GM12878 (cell line): ENCODE results near the gene CFAP54.

Experiments used
- CTCF ChIP-seq, 3 experiments: IDR thresholded peaks in 2 of 3; conservative IDR thresholded peaks in 1 of 3; 2 replicates each; pipeline ENCODE4 v1.5.1; 2011; ENCODE audit warnings: low read depth in 3 of 3, low read length in 3 of 3, mild to moderate bottlenecking in 3 of 3, control low read depth in 2 of 3, moderate library complexity in 2 of 3, inconsistent platforms in 1 of 3, mixed read lengths in 1 of 3; ENCODE audit not compliant: control insufficient read depth in 2 of 3, insufficient read depth in 1 of 3; ENCODE audit errors: extremely low read depth in 1 of 3
- ELK1 ChIP-seq: IDR thresholded peaks from 2 replicates; pipeline ENCODE4 v1.6.1; 2012; ENCODE audit warnings: low read depth, low read length, improper control_type of control experiment
- NR2C2 ChIP-seq: IDR thresholded peaks from 2 replicates; pipeline ENCODE4 v1.6.1; 2011; ENCODE audit warnings: borderline replicate concordance, low read depth; ENCODE audit not compliant: control insufficient read depth, insufficient read length

DNA sequence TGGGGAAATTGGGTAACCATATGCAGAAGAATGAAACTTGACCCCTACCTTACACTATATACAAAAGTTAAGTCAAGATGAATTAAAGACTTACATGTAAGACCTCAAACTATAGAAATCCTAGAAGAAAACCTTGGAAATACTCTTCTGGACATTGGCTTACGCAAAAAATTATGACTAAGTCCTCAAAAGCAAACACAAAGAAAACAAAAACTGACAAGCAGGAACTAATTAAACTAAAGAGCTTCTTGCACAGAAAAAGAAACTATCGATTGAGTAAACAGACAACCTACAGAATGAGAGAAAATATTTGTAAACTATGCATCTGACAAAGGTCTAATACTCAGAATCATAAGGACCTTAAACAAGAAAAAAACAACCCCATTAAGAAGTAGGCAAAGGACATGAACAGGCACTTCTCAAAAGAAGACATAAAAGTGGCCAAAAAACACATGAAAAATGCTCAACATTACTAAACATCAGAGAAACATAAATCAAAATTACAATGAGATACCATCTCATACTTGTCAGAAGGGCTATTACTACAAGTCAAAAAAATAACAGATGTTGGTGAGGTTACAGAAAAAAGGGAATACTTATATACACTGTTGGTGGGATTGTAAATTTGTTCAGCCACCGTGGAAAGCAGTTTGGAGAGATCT, 37.0 kb upstream of the CFAP54 start:
- TF ChIP-seq NR2C2 (no peak), CTCF (IDR thresholded peaks at IDR 0.05 in 2 of 3, conservative IDR thresholded peaks at IDR 0.05 in 1 of 3; ENCODE audit: control insufficient read depth in 2 of 3, extremely low read depth in 1 of 3, insufficient read depth in 1 of 3, low read depth in 3 of 3, low read length in 3 of 3) (no peak), ELK1 (no peak)
